IgD-negative memory B cell (primary cell): ENCODE measurements around the gene STON2. TPM values are rescaled to one million over a fixed set of nuclear protein-coding genes. Genes with fewer than 3 reads are reported as not detected.

Experiments used
- H3K27ac Mint-ChIP-seq, 3 donors: one replicate each; pipeline ENCODE4 v1.8.0; 2020 to 2022; ENCODE audit warnings: mild to moderate bottlenecking in 3 of 3, mixed read lengths in 3 of 3, moderate library complexity in 1 of 3
- H3K27me3 Mint-ChIP-seq: one replicate; pipeline ENCODE4 v1.8.0; 2021; ENCODE audit warnings: mixed read lengths
- H3K36me3 Mint-ChIP-seq: one replicate; pipeline ENCODE4 v1.8.0; 2020; ENCODE audit warnings: mild to moderate bottlenecking, mixed read lengths
- H3K4me1 Mint-ChIP-seq, 3 donors: one replicate each; pipeline ENCODE4 v1.8.0; 2020 to 2022; ENCODE audit warnings: mixed read lengths in 3 of 3, mild to moderate bottlenecking in 1 of 3
- H3K4me3 Mint-ChIP-seq, 4 donors: one replicate each; pipeline ENCODE4 v1.8.0; 2020 to 2022; ENCODE audit warnings: mild to moderate bottlenecking in 4 of 4, mixed read lengths in 4 of 4, moderate library complexity in 3 of 4
- H3K9me3 Mint-ChIP-seq, 3 donors: one replicate each; pipeline ENCODE4 v1.8.0; 2020 to 2021; ENCODE audit warnings: mixed read lengths in 3 of 3, mild to moderate bottlenecking in 1 of 3
- polyA plus RNA-seq: library from polyadenylated mRNA; unstranded; fragments of 300-500 nt; fragmentation: Illumina TruSeq; gene quantifications from one replicate; pipeline ENCODE4 v1.2.3, GENCODE V29; 2021

Gene STON2
- polyA plus RNA-seq, 1 donor from 2014 or later: 0.69 TPM

DNA sequence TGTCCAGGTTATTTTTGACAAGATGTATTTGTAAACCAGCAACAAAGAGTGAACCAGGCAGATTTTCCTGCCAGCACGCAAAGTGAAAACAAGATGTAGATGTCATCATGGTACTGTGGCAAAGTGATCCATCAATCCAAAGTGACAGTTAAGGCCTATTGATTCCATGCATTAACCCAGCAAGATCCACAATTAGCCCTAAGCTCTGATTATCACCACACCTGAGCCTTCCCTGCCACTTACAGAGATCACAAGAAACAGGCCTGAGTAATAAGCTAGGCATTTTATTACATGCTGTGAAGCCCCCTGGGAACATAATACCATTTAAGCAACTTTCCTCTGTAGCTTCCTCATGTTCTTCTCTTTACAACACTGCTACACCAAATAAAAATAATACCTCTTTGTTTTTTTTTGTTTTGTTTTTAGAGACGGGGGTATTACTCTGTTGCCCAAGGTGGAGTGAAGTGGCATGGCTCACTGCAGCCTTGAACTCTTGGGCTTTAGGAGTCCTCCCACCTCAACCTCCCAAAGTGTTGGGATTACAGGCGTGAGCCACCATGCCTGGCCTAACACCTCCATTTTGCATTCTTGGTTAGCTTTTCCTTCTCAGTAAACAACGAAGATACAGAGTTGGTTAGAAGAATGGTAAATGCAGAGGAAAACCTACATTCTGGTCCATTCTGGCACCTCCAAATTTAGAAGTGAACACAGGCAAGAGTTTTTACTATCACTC lies 85.5 kb downstream of the STON2 start:
- Mint-ChIP-seq H3K9me3 (peaks cover 0 to 1% (median 0%) of the 10 kb centered on the region in 3 donors), H3K27ac (peak overlapping the region in 1 of 3 donors; percentile 79), H3K4me1 (peaks cover 0 to 7% (median 0%) of the 10 kb centered on the region in 3 donors), H3K36me3 (peaks cover 1% of the 10 kb centered on the region), H3K27me3 (peaks cover 2% of the 10 kb centered on the region), H3K4me3 (no peak overlapping the region)

DNA sequence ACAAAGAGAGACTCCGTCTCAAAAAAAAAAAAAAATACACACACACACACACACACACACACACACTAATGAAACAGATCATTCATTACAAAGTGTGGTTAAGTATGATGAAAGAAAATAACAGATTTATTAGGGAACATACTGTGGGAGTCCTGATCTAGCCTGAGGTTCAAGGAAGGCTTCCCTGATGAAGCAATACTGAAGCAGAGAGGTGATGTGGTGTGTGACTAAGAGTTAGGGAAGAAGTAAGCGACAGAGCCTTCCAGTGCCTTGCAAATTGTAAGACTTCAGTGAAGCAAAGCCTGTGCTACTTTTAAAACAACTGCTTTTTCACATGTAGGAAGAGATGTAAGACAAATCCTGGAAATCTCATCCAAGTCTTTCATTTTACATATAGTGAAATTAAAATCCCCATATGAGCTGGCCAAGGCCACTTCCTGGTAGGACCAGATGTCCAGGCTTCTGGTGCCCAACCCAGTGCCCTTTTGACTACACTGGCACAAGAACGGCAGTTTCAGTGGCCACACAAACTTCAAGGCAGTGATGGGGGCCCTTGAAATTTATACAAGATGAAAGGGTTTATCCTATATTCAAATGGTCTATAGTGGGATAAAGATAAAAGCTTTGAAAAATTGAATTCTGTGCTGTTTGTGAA lies 86.2 kb downstream of the STON2 start:
- H3K9me3 Mint-ChIP-seq: peaks cover 0 to 1% (median 0%) of the 10 kb centered on the region in 3 donors
- peaks cover 0 to 7% (median 0%) of the 10 kb centered on the region in 3 donors for H3K4me1 Mint-ChIP-seq
- H3K4me3 Mint-ChIP-seq: no peak overlapping the region
- peaks cover 1% of the 10 kb centered on the region for H3K36me3 Mint-ChIP-seq
- no peak overlapping the region for H3K27ac Mint-ChIP-seq
- H3K27me3 Mint-ChIP-seq: peaks cover 2% of the 10 kb centered on the region

DNA sequence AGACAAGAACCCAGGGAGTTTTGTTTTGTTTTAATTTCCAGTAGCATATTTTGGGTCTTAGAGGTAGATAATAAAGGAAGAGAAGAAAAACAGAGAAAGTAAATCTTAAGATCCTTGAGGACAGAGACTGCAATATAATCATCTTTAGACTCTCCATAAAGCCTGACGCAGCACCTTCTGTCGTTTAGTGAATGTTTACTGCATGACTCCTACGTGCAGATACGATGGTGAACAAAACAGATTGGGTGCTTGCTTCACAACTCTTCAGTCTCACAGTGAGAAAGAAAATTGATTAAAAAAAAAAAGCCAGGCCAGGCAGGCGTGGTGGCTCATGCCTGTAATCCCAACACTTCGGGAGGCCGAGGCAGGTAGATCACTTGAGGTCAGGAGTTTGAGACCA lies 86.9 kb downstream of the STON2 start:
- H3K27ac Mint-ChIP-seq: no peak overlapping the region
- H3K9me3 Mint-ChIP-seq: peaks cover 0 to 1% (median 0%) of the 10 kb centered on the region in 3 donors
- H3K4me3 Mint-ChIP-seq: no peak overlapping the region
- peaks cover 1% of the 10 kb centered on the region for H3K36me3 Mint-ChIP-seq
- peaks cover 0 to 7% (median 0%) of the 10 kb centered on the region in 3 donors for H3K4me1 Mint-ChIP-seq
- peaks cover 1% of the 10 kb centered on the region for H3K27me3 Mint-ChIP-seq

DNA sequence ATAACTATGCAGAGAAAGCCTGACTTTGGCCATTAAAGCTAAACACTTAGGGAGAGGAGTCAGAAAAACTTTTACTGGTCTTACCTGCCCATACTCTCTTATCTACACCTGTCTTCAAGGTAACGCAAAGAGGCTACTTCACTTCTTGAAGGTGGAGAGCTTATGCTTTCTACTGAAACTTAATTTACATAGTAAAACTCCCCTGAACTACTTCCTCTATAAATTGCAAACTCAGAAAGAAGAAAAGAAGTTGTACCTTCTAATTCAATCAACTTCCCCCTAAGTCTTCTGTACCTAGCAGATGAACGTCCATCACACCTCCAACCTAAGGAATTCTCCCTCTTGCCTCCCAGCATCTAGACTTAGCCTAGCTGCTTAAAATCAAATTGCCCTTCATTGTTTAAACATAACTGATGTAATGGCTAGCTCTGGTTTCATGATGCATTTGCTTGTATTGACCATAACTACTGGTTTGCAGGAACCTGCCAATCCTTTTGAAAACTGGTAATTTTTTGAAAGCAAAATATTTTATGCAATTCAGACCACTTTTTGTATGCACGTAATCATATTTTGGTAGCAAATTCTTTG lies 87.7 kb downstream of the STON2 start:
- H3K27ac Mint-ChIP-seq: no peak overlapping the region

DNA sequence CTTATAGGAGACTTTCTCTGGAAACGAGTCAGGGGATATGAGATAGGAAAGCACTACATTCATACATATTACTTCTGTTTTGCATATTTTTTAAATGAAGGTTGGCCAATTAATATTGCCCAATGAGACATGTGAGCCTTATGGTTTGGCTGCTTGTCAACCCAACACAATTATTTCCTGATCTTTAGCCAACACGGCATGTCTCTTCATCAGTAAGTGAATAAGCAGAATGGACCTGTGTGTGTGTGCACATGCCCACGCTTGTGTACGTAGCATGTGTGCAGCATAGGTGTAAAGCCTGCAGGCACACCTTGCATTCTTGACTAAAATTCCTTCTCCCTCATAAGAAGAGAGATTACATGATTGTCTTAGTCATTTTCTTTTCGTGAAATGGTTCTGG lies 88.3 kb downstream of the STON2 start:
- Mint-ChIP-seq H3K4me1 (peaks cover 0 to 7% (median 0%) of the 10 kb centered on the region in 3 donors), H3K27me3 (peaks cover 3% of the 10 kb centered on the region), H3K9me3 (peaks cover 0 to 1% (median 0%) of the 10 kb centered on the region in 3 donors), H3K4me3 (no peak overlapping the region), H3K27ac (no peak overlapping the region), H3K36me3 (no peaks in the 10 kb centered on the region)

More for the DNA sequence above, 87.7 kb downstream of the STON2 start:
- Mint-ChIP-seq H3K4me3 (no peak overlapping the region), H3K9me3 (peaks cover 0 to 1% (median 0%) of the 10 kb centered on the region in 3 donors), H3K27me3 (peaks cover 3% of the 10 kb centered on the region), H3K4me1 (peaks cover 0 to 7% (median 0%) of the 10 kb centered on the region in 3 donors), H3K36me3 (peaks cover 1% of the 10 kb centered on the region)

DNA sequence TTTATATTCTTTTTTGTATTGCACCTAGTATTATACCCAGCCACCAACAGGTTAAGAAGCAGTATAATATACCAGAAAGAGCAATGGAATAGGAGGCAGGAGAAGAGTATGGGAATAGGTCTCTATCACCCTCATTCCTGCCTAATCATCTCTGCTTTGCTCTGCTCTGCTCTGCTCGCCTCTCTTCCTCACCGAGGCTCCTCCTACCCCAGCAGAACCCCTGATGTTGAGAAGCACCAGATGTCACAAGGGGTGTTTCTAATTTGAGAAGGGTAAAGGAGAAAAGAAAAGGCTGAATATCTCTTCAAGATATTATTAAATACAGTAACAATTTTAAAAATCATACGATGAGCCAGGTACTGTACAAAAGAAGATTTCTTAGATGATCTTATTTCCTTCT lies 89.0 kb downstream of the STON2 start:
- Mint-ChIP-seq H3K36me3 (no peaks in the 10 kb centered on the region), H3K27me3 (peaks cover 3% of the 10 kb centered on the region), H3K9me3 (peaks cover 0 to 1% (median 0%) of the 10 kb centered on the region in 3 donors), H3K4me1 (peaks cover 0 to 7% (median 0%) of the 10 kb centered on the region in 3 donors), H3K4me3 (no peak overlapping the region), H3K27ac (no peak overlapping the region)

DNA sequence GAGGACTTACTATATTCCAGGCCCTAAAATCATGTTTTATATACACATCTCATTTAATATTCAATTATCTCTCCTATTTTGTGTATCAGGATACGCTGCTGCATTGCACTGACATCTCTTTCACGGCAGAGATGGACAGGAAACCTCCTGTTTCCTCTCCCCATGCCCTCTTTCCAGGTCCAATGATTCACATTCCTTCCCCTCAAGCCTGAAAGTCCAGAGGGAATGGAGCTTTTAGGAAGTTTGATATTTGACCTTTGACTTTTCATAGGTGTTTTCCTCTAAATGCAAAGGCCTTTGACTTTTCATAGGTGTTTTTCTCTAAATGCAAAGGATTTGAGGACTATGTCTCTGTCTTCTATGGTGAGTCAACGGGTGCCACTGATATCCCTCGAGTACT lies 89.5 kb downstream of the STON2 start:
- Mint-ChIP-seq H3K27ac (no peak overlapping the region), H3K27me3 (peaks cover 3% of the 10 kb centered on the region), H3K36me3 (no peaks in the 10 kb centered on the region), H3K4me3 (no peak overlapping the region), H3K4me1 (peaks cover 0 to 7% (median 0%) of the 10 kb centered on the region in 3 donors), H3K9me3 (peaks cover 0 to 1% (median 0%) of the 10 kb centered on the region in 3 donors)

DNA sequence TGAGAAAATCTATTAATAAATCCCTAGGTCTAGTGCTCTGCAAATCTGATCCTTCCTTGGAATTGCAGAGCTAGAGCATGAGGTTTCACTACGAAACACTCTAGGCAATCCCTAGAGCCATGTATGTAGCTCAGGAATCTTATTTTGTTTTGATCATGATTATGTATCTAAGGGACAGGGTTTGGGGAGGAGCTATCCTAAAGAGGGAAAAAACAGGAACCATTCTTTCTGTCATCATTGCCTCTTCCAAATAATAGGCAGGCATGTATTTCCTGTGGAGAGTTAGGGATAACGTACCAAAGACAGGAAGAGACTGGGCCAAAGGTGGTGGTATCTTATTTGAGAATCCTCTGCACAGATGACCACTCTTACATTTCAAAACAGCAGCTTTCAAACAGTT lies 90.6 kb downstream of the STON2 start:
- H3K4me3 Mint-ChIP-seq: no peak overlapping the region
- no peak overlapping the region for H3K27ac Mint-ChIP-seq
- peaks cover 0 to 7% (median 0%) of the 10 kb centered on the region in 3 donors for H3K4me1 Mint-ChIP-seq
- no peaks in the 10 kb centered on the region for H3K36me3 Mint-ChIP-seq
- peaks cover 3% of the 10 kb centered on the region for H3K27me3 Mint-ChIP-seq
- H3K9me3 Mint-ChIP-seq: peaks cover 0 to 1% (median 0%) of the 10 kb centered on the region in 3 donors

DNA sequence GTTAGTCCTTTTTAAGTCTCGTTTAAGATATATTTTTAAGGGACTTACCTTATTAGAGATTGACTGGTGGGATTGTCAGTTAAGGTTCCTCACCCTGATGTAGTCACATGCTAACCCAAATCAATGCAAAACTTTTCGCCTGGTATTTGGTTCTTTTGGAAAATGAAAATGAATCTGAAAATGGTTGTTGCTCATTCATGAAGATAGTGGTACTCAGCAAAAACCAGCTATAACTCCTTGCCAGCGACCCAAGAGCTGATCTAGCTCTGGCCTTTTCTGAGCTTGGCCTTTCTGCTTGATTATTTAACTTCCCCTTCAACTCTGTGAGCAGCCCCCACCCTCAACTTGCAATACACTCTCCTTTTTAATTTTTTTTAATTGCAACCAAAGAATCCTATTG lies 94.4 kb downstream of the STON2 start:
- no peak overlapping the region for H3K4me3 Mint-ChIP-seq
- peaks cover 5% of the 10 kb centered on the region for H3K27me3 Mint-ChIP-seq
- no peak overlapping the region for H3K27ac Mint-ChIP-seq

DNA sequence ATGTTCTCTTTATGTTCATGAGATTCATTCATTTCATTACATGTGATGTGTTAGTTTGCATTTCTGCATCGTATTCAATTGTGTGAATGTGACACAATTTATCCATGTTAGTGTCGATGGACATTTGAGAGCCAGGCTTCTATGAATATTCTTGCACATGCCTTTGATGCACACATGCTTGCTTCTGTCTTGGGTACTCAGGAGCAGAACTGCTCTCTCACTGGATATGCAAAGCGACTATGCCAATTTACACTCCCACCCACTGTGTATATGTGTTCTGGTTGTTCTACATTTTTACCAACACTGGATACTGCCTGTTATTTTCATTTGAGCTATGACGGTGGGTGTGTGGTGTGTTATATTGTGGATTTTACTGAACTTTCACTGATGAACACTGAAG lies 95.1 kb downstream of the STON2 start:
- Mint-ChIP-seq H3K27me3 (peaks cover 5% of the 10 kb centered on the region), H3K4me3 (no peak overlapping the region), H3K36me3 (no peaks in the 10 kb centered on the region), H3K27ac (no peak overlapping the region), H3K9me3 (no peaks in the 10 kb centered on the region), H3K4me1 (peaks cover 0 to 7% (median 4%) of the 10 kb centered on the region in 3 donors)

More for the DNA sequence above, 94.4 kb downstream of the STON2 start:
- Mint-ChIP-seq H3K4me1 (peaks cover 0 to 7% (median 4%) of the 10 kb centered on the region in 3 donors), H3K9me3 (no peaks in the 10 kb centered on the region), H3K36me3 (no peaks in the 10 kb centered on the region)

DNA sequence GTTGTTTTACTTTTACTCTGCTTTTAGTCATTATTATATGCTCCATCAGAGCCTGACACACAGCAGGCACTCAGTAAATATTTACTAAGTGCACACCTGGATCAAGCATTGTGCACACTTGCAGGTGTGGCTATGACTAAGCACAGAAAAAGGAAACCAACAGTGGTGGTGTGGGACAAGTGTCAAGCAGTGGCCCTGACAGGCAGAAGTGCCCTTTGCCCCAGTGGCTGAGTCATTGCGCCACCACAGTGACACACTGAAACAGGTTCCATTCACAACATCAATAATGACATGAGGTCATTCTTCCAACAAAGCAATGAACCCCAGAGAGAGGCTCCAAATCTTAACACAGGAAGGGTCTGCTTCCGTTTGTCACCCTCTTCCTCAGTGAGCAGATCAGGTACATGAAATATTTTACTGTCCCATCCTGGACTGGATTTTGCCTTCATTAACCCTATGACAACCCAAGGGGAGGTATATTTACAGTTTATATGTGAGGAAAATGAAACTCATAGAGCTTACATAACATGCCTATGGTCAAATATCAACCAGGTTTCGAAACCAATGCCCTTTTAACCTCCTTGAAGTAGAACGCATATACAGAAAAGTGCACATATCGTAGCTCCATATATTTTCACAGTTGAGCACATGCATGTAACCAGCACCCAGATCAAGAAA lies 96.7 kb downstream of the STON2 start:
- no peak overlapping the region for H3K27ac Mint-ChIP-seq
- no peaks in the 10 kb centered on the region for H3K36me3 Mint-ChIP-seq
- H3K4me1 Mint-ChIP-seq: peaks cover 0 to 7% (median 4%) of the 10 kb centered on the region in 3 donors
- no peak overlapping the region for H3K4me3 Mint-ChIP-seq
- peaks cover 4% of the 10 kb centered on the region for H3K27me3 Mint-ChIP-seq
- no peaks in the 10 kb centered on the region for H3K9me3 Mint-ChIP-seq

DNA sequence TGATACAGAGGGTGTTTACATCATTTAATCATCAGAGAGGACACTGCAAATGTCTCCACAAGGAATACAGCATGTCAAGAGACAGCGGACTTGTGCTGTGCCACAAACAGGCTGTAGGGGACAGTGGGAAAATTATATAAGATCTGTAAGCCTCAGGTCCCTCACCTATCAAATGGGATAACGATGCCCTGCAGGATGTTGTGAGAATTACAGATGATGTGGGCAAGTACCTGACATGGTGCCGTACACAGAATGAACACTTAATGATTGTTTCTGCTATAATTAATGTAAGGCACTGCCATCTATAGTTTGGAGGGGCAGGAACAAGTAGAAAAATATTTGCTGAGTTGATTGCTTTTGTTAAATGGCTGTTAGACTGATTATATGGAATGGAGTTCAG lies 97.5 kb downstream of the STON2 start:
- Mint-ChIP-seq H3K4me1 (peaks cover 0 to 7% (median 4%) of the 10 kb centered on the region in 3 donors), H3K4me3 (no peak overlapping the region), H3K27me3 (peaks cover 2% of the 10 kb centered on the region), H3K9me3 (no peaks in the 10 kb centered on the region), H3K27ac (no peak overlapping the region), H3K36me3 (no peaks in the 10 kb centered on the region)

DNA sequence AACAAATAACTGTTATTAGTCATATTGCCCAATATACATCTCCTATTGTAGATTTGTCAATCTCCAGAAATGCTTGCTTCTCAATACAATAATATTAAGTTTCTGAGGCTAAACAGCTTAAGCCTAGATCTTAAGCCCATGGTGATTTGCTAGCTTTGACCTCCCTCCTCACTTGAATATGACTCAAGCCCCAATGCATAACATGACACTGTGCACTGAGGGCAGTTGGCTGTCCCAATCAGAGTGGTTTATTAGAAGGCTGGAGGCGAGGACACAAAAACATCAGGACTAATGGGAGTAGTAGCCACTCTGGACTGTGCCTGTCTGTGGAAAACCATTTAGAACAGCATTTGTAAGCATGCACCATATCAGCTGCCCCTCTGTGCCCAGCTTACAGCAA lies 98.3 kb downstream of the STON2 start:
- no peaks in the 10 kb centered on the region for H3K9me3 Mint-ChIP-seq
- H3K4me3 Mint-ChIP-seq: no peak overlapping the region
- no peak overlapping the region for H3K27ac Mint-ChIP-seq
- peaks cover 2% of the 10 kb centered on the region for H3K36me3 Mint-ChIP-seq
- peaks cover 2% of the 10 kb centered on the region for H3K27me3 Mint-ChIP-seq
- H3K4me1 Mint-ChIP-seq: peaks cover 0 to 7% (median 4%) of the 10 kb centered on the region in 3 donors

DNA sequence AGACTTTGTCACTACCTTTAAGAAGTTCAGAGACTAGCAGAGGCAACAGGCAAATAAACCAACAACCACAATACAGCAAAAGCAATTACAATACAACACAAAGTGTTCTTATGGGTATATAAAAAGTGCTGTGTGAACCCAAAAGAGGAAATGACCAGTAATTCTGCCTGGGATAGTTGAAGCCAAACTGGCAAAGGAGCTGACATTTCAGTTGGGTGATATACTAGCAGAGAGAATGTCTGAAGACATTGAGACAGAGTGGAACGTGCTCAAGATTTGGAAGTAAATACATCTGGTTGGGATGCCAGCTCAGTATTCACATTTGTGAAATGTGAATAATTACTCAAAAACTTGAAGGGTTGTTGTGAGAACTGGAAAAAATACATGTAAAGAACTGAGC lies 98.8 kb downstream of the STON2 start:
- Mint-ChIP-seq H3K4me1 (peaks cover 0 to 7% (median 4%) of the 10 kb centered on the region in 3 donors), H3K9me3 (no peaks in the 10 kb centered on the region), H3K27ac (no peak overlapping the region), H3K4me3 (no peak overlapping the region), H3K36me3 (peaks cover 2% of the 10 kb centered on the region), H3K27me3 (peaks cover 2% of the 10 kb centered on the region)

DNA sequence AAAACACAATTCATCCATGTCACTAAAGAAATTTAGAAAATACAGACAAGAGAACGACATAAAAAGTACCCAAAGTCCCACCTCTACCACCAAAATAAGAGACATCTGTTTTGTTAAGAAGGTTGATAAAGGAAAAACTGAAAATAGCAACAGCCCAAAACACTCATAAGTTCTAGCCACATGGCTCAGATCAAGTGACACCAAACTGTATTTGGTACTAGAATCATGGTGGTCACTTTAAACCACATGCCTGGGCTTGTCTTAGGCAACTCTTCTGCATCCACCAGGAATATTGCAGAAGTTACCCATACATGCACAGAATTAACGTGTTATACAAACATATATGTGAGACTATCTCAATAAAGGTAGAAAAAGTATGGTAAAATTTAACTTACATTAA lies 101.2 kb downstream of the STON2 start:
- peaks cover 2% of the 10 kb centered on the region for H3K36me3 Mint-ChIP-seq
- H3K9me3 Mint-ChIP-seq: no peaks in the 10 kb centered on the region
- peaks cover 0 to 6% (median 4%) of the 10 kb centered on the region in 3 donors for H3K4me1 Mint-ChIP-seq
- peaks cover 2% of the 10 kb centered on the region for H3K27me3 Mint-ChIP-seq
- H3K27ac Mint-ChIP-seq: no peak overlapping the region
- no peak overlapping the region for H3K4me3 Mint-ChIP-seq
